HepG2 (cell line): ENCODE results near the gene PLXDC2. TPM values are rescaled to one million over a fixed set of nuclear protein-coding genes. Genes with fewer than 3 reads are reported as not detected.

Source experiments
- ATAC-seq: fragments of 200-7000 bp; cut with Tn5 transposase; 3 replicates; pipeline ENCODE4 v1.9.1; 2020; ENCODE audit warnings: mild to moderate bottlenecking, moderate library complexity
- BruUV-seq: library from RNA; stranded (reverse); fragments of 400-500 nt; replicated peaks from 2 replicates; lab custom pipeline; 2021; lab: Mats Ljungman, UMichigan
- CTCF ChIA-PET: fragments of 300-600 bp; formaldehyde crosslinking; extraction: SDS; loops from one replicate; lab custom pipeline; 2021; ENCODE audit warnings: low total read pairs, inconsistent platforms, low intra/inter-chr PET ratio; lab: Yijun Ruan, JAX
- POLR2A ChIA-PET: fragments of 350-600 bp; sonication (Branson Sonifier 250); formaldehyde crosslinking; loops from one replicate; lab custom pipeline; 2020; ENCODE audit warnings: antibody characterized with exemption, inconsistent platforms; lab: Yijun Ruan, JAX
- DNase-seq: peaks from one replicate; pipeline ENCODE4 v3.0.0-alpha.2; 2015; ENCODE audit warnings: low spot score
- FAIRE-seq: peaks from 3 replicates; lab custom pipeline; 2011; peaks lifted over from hg19 to GRCh38; lab: Jason Lieb, UNC
- H2AFZ ChIP-seq: one replicate; pipeline ENCODE4 v1.6.1; 2011; ENCODE audit warnings: low read length, inconsistent platforms
- H3K27ac ChIP-seq: fragments of 300-600 bp; 3 replicates; pipeline ENCODE4 v1.8.0; 2011; ENCODE audit warnings: mixed run types, mild to moderate bottlenecking, mixed read lengths, low read length, inconsistent platforms; ENCODE audit not compliant: insufficient read depth; ENCODE audit errors: extremely low read length
- H3K27me3 ChIP-seq, 2 experiments: fragments of 200-600 bp in 1 of 2; 2 replicates in 1 of 2; 3 replicates in 1 of 2; pipeline versions ENCODE4 v1.6.0 to v1.8.0; 2011; ENCODE audit warnings: low read length in 2 of 2, mild to moderate bottlenecking in 2 of 2, moderate library complexity in 2 of 2, inconsistent platforms in 1 of 2; ENCODE audit not compliant: insufficient read depth in 2 of 2, control insufficient read depth in 1 of 2
- H3K36me3 ChIP-seq, 2 experiments: fragments of 200-600 bp in 1 of 2; replicated peaks in 1 of 2; 2 replicates in 1 of 2; 3 replicates in 1 of 2; pipeline versions ENCODE4 v1.5.1 to v1.8.0; 2011; ENCODE audit warnings: low read length in 2 of 2, inconsistent platforms in 1 of 2; ENCODE audit not compliant: insufficient read depth in 2 of 2, control insufficient read depth in 1 of 2
- H3K4me1 ChIP-seq: 2 replicates; pipeline ENCODE4 v1.5.1; 2012; ENCODE audit warnings: low read length, inconsistent platforms; ENCODE audit not compliant: insufficient read depth
- H3K4me2 ChIP-seq: 2 replicates; pipeline ENCODE4 v1.6.0; 2011; ENCODE audit warnings: low read depth, low read length, inconsistent platforms
- H3K4me3 ChIP-seq, 3 experiments: fragments of 200-600 bp in 1 of 3; sonication (generic), shearing (Covaris generic) in 1 of 3; replicated peaks in 1 of 3; 2 replicates each; pipeline ENCODE4 v1.5.1; 2011 to 2016; ENCODE audit warnings: low read length in 3 of 3, inconsistent platforms in 2 of 3, low read depth in 2 of 3, mild to moderate bottlenecking in 2 of 3, control low read depth in 1 of 3, mixed read lengths in 1 of 3; ENCODE audit not compliant: insufficient read depth in 1 of 3
- H3K79me2 ChIP-seq: one replicate; pipeline ENCODE4 v1.6.1; 2011; ENCODE audit warnings: low read length, inconsistent platforms; ENCODE audit not compliant: insufficient read depth
- H3K9ac ChIP-seq: 2 replicates; pipeline ENCODE4 v1.6.0; 2011; ENCODE audit warnings: mild to moderate bottlenecking, low read depth, low read length, inconsistent platforms; ENCODE audit not compliant: insufficient read depth
- H3K9me3 ChIP-seq: 2 replicates; pipeline ENCODE4 v1.5.1; 2012; ENCODE audit warnings: mild to moderate bottlenecking, low read length
- H4K20me1 ChIP-seq: 2 replicates; pipeline ENCODE4 v1.6.0; 2011; ENCODE audit warnings: inconsistent platforms, mild to moderate bottlenecking, low read length, moderate library complexity; ENCODE audit not compliant: insufficient read depth
- CEBPG ChIP-seq: IDR thresholded peaks from 2 replicates; pipeline ENCODE4 v1.6.1; 2016
- CHCHD3 ChIP-seq: sonication (generic); formaldehyde crosslinking; IDR thresholded peaks from 2 replicates; pipeline ENCODE4 v1.8.0; 2022; ENCODE audit warnings: mild to moderate bottlenecking, missing genetic modification reagents, moderate library complexity
- JDP2 ChIP-seq: sonication (generic); formaldehyde crosslinking; IDR thresholded peaks from 2 replicates; pipeline ENCODE4 v1.8.1; 2022; ENCODE audit warnings: missing genetic modification reagents, borderline replicate concordance
- KLF9 ChIP-seq: IDR thresholded peaks from 2 replicates; pipeline ENCODE4 v1.6.1; 2016; ENCODE audit warnings: low read depth
- MTERF4 ChIP-seq: sonication (generic); formaldehyde crosslinking; IDR thresholded peaks from 2 replicates; pipeline ENCODE4 v1.8.0; 2023; ENCODE audit warnings: mild to moderate bottlenecking, missing genetic modification reagents
- MTF2 ChIP-seq: sonication (generic); formaldehyde crosslinking; IDR thresholded peaks from 2 replicates; pipeline ENCODE4 v1.5.0; 2020; ENCODE audit warnings: missing genetic modification reagents, borderline replicate concordance
- PAF1 ChIP-seq: IDR thresholded peaks from 2 replicates; pipeline ENCODE4 v1.6.1; 2016; ENCODE audit warnings: missing genetic modification reagents, missing compliant biosample characterization
- RARA ChIP-seq: IDR thresholded peaks from 2 replicates; pipeline ENCODE4 v1.6.1; 2016; ENCODE audit warnings: missing genetic modification reagents, missing compliant biosample characterization
- TCF7L2 ChIP-seq: IDR thresholded peaks from 2 replicates; pipeline ENCODE4 v1.6.1; 2011; ENCODE audit warnings: mild to moderate bottlenecking, low read depth, low read length, moderate library complexity
- TMF1 ChIP-seq: sonication (generic); formaldehyde crosslinking; IDR thresholded peaks from 2 replicates; pipeline ENCODE4 v1.8.1; 2022; ENCODE audit warnings: low read depth, missing genetic modification reagents
- ZBTB7A ChIP-seq: sonication (generic); formaldehyde crosslinking; IDR thresholded peaks from 2 replicates; pipeline ENCODE4 v1.8.0; 2022; ENCODE audit warnings: mild to moderate bottlenecking, missing genetic modification reagents
- ZFYVE20 ChIP-seq: sonication (generic); formaldehyde crosslinking; IDR thresholded peaks from 2 replicates; pipeline ENCODE4 v1.8.0; 2023; ENCODE audit warnings: low read depth, mild to moderate bottlenecking, moderate library complexity, missing genetic modification reagents, borderline replicate concordance
- ZNF780A ChIP-seq: sonication (generic); formaldehyde crosslinking; IDR thresholded peaks from 2 replicates; pipeline ENCODE4 v1.8.0; 2022; ENCODE audit warnings: mild to moderate bottlenecking, missing genetic modification reagents, moderate library complexity
- WGBS: methylation state at CpG from one replicate; pipeline ENCODE4 v1.1.6; 2017; ENCODE audit warnings: low lambda C conversion rate; 5-methylcytosine and 5-hydroxymethylcytosine counted together
- in situ Hi-C: cut with HindIII; loops from 2 replicates; pipeline ENCODE4 v1.10.0; 2017; ENCODE audit warnings: low pct_unique_long_range_greater_than_20kb; ENCODE audit not compliant: extremely low pct_ligation_motif_present
- intact Hi-C: fragments of 100-400 bp; cut with micrococcal nuclease; formaldehyde crosslinking; loops from one replicate; pipeline ENCODE4 v1.10.0; 2022; ENCODE audit not compliant: unreplicated experiment
- polyA plus RNA-seq, 8 experiments: library from polyadenylated mRNA; depleted of rRNA in 3 of 8; stranded (reverse) in 7 of 8; unstranded in 1 of 8; fragments of >200 nt; fragmentation: Illumina TruSeq in 4 of 8; extraction: Trizol in 4 of 8; gene quantifications; 2 replicates each; pipeline versions ENCODE4 v1.2.1 to v1.2.3, GENCODE V29; 2011 to 2016; ENCODE audit warnings: low read depth in 4 of 8, missing spikeins in 1 of 8, mixed read lengths in 1 of 8; ENCODE audit not compliant: insufficient read depth in 1 of 8
- total RNA-seq, 5 experiments: library from RNA; depleted of rRNA; stranded (reverse); fragments of >200 nt; fragmentation: Illumina TruSeq; extraction: Trizol; gene quantifications; 2 replicates each; pipeline ENCODE4 v1.2.3, GENCODE V29; 2016; ENCODE audit warnings: low read depth in 1 of 5
- TF ChIP-seq, protein P1 (sequence below): sonication (generic); formaldehyde crosslinking; IDR thresholded peaks from 2 replicates; pipeline ENCODE4 v1.4.0; 2020; ENCODE audit warnings: missing genetic modification reagents, borderline replicate concordance
- TF ChIP-seq, protein P2 (sequence below): sonication (generic); formaldehyde crosslinking; IDR thresholded peaks from 2 replicates; pipeline ENCODE4 v1.4.0; 2020; ENCODE audit warnings: missing genetic modification reagents, mild to moderate bottlenecking, borderline replicate concordance

PLXDC2 gene
- total and polyA plus RNA-seq, 2 of the 13 experiments (the other 11 are each of a cell fraction or from before 2014, with no cell fraction given) = 2.1 to 2.4 TPM

DNA sequence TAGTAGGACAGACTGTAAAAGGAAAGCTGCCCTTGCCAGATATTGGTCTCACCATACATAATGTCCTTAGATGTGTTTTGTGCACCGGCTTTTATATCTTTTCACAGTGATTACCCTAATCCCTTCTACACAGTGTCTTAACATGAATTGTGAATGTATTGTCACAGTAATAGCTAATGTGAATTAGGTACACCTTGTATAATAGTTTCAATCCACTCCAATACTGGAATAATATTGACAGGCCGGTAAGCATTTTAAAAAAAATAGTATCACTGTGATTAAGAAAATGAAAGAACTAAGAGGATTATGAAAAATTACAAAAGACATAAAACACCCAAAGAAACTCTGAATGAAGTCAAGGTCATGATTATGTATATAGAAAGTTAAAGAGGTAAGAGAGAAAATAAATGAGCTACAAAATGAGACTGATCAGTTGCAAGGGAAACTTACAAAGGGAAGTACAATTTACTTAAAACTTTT, 420.9 kb downstream of the PLXDC2 start:
- H3K79me2 ChIP-seq = no peaks in the 10 kb centered on the region
- no peak overlapping the region for H3K4me2 ChIP-seq
- POLR2A ChIA-PET = no interaction called here
- 30% methylated on average over 2 of the region's 2 CpGs for WGBS
- no peak overlapping the region for H3K9ac ChIP-seq
- DNase-seq = no peak
- intact Hi-C loops (no loop called here), in situ Hi-C loops (no loop called here)
- no peaks in the 10 kb centered on the region for H3K9me3 ChIP-seq
- no peak overlapping the region for H2AFZ ChIP-seq
- H3K4me3 ChIP-seq = no peak overlapping the region
- TF ChIP-seq ZNF780A (CRISPR knock-in tag) (no peak), TCF7L2 (peak; percentile 31; the same call in 1 of the 2 replicates)
- H3K36me3 ChIP-seq = no peaks in the 10 kb centered on the region; a peak in 1 of 5 replicates
- H3K27ac ChIP-seq = no peak overlapping the region
- ATAC-seq = no peak
- H3K27me3 ChIP-seq = no peaks in the 10 kb centered on the region
- BruUV-seq = no TSS peak
- H4K20me1 ChIP-seq = no peaks in the 10 kb centered on the region
- no peaks in the 10 kb centered on the region for H3K4me1 ChIP-seq
- CTCF ChIA-PET = no interaction called here
- no peak for FAIRE-seq

GRCh38 chr10:20237586-20237985, 421.4 kb downstream of the PLXDC2 start:
- Histone ChIP-seq H4K20me1 (no peaks in the 10 kb centered on the region), H3K27me3 (no peaks in the 10 kb centered on the region), H3K36me3 (no peaks in the 10 kb centered on the region; a peak in 1 of 5 replicates), H3K9me3 (no peaks in the 10 kb centered on the region), H3K4me2 (no peak overlapping the region), H3K4me3 (no peak overlapping the region), H3K27ac (no peak overlapping the region), H3K9ac (no peak overlapping the region), H3K4me1 (no peaks in the 10 kb centered on the region), H2AFZ (no peak overlapping the region), H3K79me2 (no peaks in the 10 kb centered on the region)
- CTCF ChIA-PET = no interaction called here
- no peak for ATAC-seq
- BruUV-seq = no TSS peak
- DNase-seq = no peak
- FAIRE-seq = no peak
- in situ Hi-C loops (no loop called here), intact Hi-C loops (no loop called here)
- POLR2A ChIA-PET = no interaction called here
- no peak for TF ChIP-seq PAF1 (CRISPR knock-in tag)
- TF ChIP-seq MTF2 = no peak
- no peak for TF ChIP-seq CEBPG (CRISPR knock-in tag)
- TF ChIP-seq, protein P1, sequence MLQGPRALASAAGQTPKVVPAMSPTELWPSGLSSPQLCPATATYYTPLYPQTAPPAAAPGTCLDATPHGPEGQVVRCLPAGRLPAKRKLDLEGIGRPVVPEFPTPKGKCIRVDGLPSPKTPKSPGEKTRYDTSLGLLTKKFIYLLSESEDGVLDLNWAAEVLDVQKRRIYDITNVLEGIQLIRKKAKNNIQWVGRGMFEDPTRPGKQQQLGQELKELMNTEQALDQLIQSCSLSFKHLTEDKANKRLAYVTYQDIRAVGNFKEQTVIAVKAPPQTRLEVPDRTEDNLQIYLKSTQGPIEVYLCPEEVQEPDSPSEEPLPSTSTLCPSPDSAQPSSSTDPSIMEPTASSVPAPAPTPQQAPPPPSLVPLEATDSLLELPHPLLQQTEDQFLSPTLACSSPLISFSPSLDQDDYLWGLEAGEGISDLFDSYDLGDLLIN (CRISPR knock-in tag) = no peak
- no peak for TF ChIP-seq ZBTB7A (CRISPR knock-in tag)
- TF ChIP-seq KLF9 (CRISPR knock-in tag) = no peak
- TF ChIP-seq RARA (CRISPR knock-in tag) = no peak
- no peak for TF ChIP-seq JDP2
- TF ChIP-seq CHCHD3 (CRISPR knock-in tag) = no peak
- TF ChIP-seq TMF1 (CRISPR knock-in tag) = no peak
- no peak for TF ChIP-seq MTERF4 (CRISPR knock-in tag)
- TF ChIP-seq, protein P2, sequence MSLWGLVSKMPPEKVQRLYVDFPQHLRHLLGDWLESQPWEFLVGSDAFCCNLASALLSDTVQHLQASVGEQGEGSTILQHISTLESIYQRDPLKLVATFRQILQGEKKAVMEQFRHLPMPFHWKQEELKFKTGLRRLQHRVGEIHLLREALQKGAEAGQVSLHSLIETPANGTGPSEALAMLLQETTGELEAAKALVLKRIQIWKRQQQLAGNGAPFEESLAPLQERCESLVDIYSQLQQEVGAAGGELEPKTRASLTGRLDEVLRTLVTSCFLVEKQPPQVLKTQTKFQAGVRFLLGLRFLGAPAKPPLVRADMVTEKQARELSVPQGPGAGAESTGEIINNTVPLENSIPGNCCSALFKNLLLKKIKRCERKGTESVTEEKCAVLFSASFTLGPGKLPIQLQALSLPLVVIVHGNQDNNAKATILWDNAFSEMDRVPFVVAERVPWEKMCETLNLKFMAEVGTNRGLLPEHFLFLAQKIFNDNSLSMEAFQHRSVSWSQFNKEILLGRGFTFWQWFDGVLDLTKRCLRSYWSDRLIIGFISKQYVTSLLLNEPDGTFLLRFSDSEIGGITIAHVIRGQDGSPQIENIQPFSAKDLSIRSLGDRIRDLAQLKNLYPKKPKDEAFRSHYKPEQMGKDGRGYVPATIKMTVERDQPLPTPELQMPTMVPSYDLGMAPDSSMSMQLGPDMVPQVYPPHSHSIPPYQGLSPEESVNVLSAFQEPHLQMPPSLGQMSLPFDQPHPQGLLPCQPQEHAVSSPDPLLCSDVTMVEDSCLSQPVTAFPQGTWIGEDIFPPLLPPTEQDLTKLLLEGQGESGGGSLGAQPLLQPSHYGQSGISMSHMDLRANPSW (CRISPR knock-in tag) = no peak
- TF ChIP-seq ZFYVE20 = no peak
